HG02571 (cell line): ENCODE results near the gene MAPRE2.

Experiments
- ATAC-seq: cut with Tn5 transposase; IDR thresholded peaks from one replicate; pipeline ENCODE4 v1.9.1; 2021; ENCODE audit warnings: mild to moderate bottlenecking, moderate library complexity; ENCODE audit not compliant: unreplicated experiment

MAPRE2 gene

GRCh38 chr18:35174093-35174731, 133.0 kb downstream of the MAPRE2 start:
- peak; percentile 65 for ATAC-seq

- no peak for ATAC-seq
Measured at GRCh38 chr18:35174745-35175144, 133.5 kb downstream of the MAPRE2 start.

- ATAC-seq, result no peak
Measured at GRCh38 chr18:35176925-35177324, 135.7 kb downstream of the MAPRE2 start.

- ATAC-seq, result no peak
Measured at GRCh38 chr18:35178260-35178659, 137.0 kb downstream of the MAPRE2 start.

GRCh38 chr18:35179906-35180305, 138.7 kb downstream of the MAPRE2 start:
- ATAC-seq, result no peak

GRCh38 chr18:35180455-35180854, 139.2 kb downstream of the MAPRE2 start:
- ATAC-seq, result no peak

- no peak for ATAC-seq
Measured at GRCh38 chr18:35182151-35182550, 140.9 kb downstream of the MAPRE2 start.

GRCh38 chr18:35183886-35184285, 142.7 kb downstream of the MAPRE2 start:
- ATAC-seq, result no peak

GRCh38 chr18:35185771-35186170, 144.6 kb downstream of the MAPRE2 start:
- ATAC-seq, result no peak

- no peak for ATAC-seq
Measured at GRCh38 chr18:35186291-35187034, 145.2 kb downstream of the MAPRE2 start.

GRCh38 chr18:35189510-35189909, 148.3 kb downstream of the MAPRE2 start:
- no peak for ATAC-seq

GRCh38 chr18:35190948-35191697, 149.9 kb downstream of the MAPRE2 start:
- no peak for ATAC-seq

GRCh38 chr18:35191698-35192025, 150.4 kb downstream of the MAPRE2 start:
- no peak for ATAC-seq

- ATAC-seq, result no peak
Measured at GRCh38 chr18:35192415-35192814, 151.2 kb downstream of the MAPRE2 start.
